Left kidney (tissue), 2 donors: ENCODE data around the gene GTF2F1. TPM values are rescaled to one million over a fixed set of nuclear protein-coding genes. Genes with fewer than 3 reads are reported as not detected.
"Not testable (repeated sequence)": the region's sequence is repeated elsewhere in the genome, so short reads cannot be mapped to it uniquely, and the experiment has no call there.

Source experiments
- DNase-seq: peaks from one replicate; pipeline ENCODE4 v3.0.0-alpha.2; 2013
- polyA plus RNA-seq: library from polyadenylated mRNA; unstranded; fragments of 120-200 nt; gene quantifications from one replicate; pipeline ENCODE4 v1.2.1, GENCODE V29; 2013; ENCODE audit not compliant: insufficient read length

GTF2F1 gene
- polyA plus RNA-seq, 1 donor = 69.9 TPM

DNA sequence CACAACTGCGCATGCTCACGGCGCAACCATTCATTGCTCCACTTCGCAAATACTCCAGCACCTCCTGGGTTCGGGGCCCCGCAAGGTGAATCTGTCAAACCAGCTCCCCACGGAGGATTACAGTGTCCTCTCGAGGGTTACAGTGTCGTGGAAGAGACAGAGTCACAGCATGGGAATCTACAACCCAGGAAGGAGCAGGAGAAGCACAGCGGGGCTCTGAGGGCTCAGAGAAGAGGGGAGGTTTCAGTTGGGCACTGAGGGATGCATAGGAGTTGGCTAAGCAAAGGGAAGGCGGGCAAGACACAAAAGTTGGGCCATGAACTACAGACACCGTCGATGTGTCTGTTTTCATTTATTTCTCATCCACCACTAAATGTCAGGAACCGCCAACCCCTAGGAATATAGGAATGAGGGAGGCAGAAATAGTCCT, 1.0 kb upstream of the GTF2F1 start:
- DNase-seq = no peak

DNA sequence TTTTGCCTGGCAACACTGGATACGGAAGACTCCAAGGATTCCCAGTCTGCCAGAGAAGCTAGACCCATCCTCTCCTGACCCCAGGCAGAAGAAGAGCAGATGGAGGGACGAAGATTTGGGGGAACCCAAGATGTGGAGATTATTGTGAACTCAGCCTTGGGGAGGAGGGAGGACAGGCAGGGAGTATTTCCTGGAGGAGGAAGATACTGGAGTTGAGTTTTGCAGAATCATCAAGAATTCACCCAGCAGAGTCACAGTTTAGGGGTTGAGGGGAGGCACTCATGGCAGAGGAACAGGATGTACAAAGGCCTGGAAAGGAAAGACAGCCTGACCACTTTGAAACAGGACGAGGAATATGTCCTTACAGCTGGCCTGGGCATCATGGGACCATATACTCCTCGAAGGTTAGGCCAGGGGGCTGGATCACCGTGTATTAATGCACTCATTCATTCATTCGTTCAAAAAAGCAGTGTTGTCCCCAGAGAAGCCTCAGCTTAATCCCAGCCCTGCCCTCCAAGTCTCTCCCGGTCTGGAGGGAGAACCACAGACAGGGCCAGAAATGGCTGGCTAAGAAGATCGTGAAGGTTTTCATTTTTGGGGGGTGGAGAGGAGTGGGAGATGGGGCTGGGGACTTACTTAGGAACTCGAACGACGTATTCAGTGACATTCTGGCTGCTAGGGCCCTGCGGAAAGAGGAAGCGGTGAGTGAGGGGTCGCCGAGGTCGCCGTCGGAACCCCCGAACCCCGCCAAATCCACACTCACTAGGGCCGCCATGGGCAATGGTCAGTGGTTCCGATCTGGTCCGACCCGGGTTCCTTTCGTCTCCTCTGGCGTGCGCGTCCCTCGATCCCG, 517 bp downstream of the GTF2F1 start:
- no peak for DNase-seq

DNA sequence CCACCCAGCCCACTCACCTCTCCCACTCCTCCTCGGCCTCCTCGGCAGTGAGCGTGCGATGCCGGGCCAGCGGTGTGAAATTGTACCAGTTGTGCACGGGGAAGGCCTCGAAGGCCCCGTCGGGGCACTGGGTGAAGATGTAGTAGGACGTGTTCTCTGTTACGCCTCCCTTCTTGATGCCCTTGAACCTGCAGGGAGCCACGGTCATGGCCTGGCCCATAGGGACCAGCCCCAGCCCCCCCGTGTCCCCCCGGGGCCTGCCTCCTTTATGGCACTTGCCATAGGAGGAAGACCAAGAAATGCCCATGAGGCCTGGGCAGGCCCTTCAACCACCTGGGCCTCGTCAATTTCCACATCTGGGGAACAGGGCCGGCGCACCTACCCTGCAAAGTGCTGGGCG, 5.6 kb downstream of the GTF2F1 start:
- no peak for DNase-seq

DNA sequence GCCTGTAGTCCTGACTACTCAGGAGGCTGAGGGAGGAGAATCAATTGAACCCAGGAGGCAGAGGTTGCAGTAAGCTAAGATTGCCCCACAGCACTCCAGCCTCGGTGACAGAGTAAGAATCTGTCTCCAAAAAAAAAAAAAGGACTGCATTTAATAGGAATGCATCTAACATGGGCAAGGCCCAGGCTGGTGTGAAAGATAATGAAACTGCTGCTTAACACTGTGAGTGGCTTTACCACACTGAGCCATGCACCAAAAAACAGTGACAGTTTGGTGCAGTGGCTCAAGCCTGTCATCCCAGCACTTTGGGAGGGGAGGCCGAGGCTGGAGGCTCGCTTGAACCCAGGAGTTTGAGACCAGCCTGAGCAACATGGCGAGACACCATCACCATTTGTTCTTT, 8.6 kb downstream of the GTF2F1 start:
- no peak for DNase-seq

DNA sequence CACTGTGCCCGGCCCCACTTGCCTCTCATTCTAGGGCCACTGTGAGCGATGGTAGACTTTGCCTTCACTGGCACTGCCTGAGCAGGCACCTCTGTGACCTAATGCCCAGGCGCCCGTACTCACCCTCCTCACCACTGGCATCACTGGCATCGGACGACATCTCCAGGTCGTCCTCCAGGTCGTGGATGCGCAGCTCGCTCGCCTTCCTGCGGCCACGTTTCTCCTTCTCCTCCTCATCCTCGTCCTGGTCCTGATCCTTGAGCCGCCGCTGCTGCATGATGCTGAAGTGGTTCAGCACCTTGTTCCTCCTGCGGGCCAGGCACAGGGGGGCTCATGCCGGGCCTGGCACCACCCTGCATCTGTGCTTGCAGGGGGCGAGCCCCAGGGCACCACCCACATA, 9.8 kb downstream of the GTF2F1 start:
- no peak for DNase-seq

DNA sequence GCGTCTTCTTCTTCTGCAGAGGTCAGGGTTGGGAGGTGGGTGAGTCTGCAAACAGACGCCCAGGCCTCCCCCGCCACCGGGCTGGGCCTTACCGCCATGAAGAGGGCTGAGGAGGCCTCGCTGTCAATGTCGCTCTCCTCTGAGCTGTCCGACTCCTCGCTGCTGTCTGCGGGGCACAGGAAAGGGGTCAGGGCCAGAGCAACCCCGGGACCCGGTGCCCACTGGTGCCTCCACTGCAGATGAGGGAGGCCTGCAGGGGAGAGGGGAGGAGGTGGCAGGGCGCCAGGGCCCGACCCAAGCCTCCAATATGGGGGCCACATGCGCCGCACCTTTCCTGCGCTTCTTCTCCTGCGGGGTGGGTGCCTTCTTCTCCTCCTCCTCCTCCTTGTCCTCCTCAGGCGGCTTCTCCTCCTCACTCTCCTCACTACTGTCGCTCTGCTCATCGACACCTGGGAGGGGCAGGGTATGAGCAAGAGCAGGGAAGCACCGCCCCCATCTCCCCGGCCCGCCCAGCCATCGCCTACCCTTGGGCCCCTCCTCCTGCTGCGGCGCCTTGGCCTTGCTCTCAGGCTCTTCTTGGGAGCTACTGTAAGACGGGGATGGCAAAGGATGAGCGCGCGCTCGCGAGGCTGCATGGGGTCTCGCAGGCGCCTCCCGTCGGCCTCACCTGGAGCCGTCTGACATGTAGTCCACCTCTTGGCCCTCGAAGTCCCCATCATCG, 11.8 kb downstream of the GTF2F1 start:
- no peak for DNase-seq

DNA sequence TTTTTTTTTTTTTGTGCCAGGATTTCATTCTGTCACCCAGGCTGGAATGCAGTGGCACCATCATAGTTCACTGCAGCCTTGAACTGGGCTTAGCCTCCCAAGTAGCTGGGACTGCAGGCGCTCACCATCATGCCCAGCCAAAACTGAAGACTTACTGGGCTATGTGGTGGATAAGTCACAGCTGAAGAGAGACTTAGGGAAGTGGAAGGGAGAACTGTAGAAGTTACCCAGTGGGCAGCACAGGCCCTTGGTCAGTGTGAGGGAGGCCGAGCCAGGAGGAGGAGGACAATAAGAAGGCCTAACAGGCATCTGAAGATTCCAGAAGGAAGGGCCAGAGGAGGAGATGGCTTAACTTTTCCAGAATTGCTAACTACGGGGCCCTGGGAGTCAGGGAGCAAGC, 13.2 kb downstream of the GTF2F1 start:
- no peak for DNase-seq

DNA sequence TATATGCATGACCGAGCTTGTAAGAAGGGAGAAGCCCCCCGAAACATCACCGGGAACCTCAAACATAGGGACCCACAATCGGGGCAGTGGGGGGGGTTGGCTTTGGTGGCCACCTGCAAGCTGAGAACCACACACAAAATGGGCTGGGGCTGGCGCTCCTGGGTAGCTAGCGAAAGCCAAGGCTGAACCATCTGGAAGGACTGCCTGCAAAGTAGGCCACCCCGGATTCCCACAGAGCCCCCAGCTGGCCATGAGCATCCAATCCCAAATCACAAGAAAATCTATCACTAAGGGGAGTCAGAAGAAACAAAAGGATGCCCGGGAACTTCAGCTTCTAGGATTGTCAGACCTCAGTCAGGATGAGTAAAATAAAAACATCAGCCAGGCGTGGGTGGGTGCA, 14.5 kb downstream of the GTF2F1 start:
- DNase-seq = no peak

DNA sequence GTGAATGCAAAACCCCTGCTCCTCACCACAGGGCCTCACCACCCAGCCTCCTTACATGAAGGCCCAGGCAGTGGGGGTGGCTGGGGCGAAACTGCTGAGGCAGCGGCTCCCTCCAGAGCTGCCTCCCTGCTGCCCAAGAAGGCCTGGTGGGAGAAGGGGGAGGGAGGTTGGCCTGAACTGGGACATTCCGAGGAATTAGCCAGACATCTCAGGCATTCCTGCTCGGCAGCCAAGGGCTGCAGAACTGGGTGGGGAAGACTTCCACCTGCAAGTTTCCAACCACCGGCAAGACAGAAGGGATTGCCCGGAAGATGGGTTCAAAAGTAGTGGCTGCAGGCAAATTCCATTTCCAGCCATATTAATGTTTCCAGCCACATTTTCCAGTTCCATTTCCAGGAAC, 14.9 kb downstream of the GTF2F1 start:
- DNase-seq = no peak

DNA sequence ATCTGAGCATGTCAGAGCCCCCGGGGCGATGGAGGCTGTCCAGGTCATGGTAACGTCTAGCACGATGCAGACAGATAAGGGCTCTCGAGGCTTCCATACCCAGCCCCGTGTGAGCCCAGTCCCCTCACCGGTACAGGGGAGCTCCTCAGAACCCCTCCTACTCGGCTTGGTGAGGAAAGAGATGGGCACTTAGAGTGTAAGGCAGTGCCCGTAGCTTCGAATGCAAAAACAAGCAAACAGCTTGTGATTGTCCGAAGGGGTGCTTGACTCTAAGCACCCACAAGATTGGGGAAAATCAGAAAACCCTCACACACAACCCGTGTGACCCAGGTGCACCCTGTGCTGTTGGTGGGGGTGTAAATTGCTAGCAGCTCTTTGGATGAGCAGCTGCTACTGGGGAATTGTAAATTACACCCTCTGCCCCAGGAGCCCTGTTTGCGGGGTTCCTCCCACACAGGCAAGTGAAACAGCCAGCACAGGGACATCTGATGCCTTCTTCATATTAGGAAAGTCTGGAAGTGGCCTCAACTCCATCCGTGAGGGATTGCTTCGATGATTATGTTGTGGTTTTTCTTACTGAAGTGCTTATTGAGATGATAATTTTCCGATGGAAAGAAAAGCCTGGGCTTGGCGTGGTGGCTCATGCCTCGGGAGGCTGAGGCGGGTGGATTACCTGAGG, 16.3 kb downstream of the GTF2F1 start:
- no peak for DNase-seq

DNA sequence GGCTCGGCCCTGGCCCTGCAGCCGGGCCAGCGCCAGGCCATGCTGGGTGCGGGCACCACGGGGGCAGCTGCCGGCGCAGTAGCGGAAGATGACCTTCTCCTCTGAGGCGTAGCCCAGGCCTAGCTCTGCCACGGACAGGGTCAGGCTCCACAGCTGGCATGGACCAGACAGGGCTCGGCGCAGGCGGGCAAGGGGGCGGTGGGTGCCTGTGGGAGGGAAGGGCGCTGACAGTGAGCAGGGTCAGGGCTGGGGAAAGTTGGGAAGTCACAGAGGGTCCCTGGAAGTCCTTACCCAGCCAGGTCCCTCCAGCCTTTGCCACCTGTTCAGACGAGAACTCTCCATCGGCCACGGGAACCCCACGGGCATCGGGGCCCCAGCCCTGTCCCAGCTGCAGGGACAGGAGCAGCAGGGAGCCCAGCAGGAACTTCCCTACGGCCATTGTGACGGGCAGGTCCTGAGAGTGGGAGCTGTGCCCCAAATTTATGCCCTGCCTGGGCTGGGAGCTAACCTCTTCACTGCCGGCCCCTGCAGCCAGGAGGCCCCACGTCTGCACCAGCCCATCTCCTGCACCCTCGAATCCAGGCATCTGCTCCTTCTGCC, 17.5 kb downstream of the GTF2F1 start, which contains the start of gene PSPN:
PSPN (minus strand) TSS at position 523 of the 600 bp plus-strand sequence; CDS start at position 439, 84 bp downstream.
- DNase-seq = no peak

DNA sequence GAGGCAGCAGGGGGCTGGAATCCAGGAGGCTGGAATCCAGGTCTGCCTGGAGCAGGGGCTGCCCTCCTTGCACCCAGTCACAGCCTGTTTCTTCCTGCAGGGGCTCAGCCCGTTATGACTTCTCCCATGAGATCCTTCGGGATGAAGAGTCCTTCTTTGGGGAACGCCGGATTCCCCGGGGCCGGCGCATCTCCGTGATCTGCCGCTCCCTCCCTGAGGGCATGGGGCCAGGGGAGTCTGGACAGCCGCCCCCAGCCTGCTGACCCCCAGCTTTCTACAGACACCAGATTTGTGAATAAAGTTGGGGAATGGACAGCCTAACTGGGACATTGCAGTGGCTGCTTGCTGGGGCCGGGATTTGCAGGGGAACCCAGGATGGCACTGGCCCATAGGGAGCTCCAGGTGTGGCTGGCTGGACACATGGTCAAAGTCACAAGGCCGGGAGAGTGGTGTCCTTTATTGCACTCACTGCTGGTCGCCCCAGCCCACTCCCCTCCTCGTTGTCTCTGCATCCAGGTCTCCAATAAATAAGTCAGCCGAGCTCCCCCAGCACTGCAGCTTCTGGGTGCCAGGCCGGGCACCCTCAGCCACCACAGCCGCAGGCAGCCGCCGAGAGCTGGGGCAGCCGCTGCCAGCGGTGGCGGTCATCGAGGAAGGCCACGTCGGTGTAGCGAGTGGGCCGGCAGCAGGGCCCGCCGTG, 18.1 kb downstream of the GTF2F1 start:
- DNase-seq = no peak

DNA sequence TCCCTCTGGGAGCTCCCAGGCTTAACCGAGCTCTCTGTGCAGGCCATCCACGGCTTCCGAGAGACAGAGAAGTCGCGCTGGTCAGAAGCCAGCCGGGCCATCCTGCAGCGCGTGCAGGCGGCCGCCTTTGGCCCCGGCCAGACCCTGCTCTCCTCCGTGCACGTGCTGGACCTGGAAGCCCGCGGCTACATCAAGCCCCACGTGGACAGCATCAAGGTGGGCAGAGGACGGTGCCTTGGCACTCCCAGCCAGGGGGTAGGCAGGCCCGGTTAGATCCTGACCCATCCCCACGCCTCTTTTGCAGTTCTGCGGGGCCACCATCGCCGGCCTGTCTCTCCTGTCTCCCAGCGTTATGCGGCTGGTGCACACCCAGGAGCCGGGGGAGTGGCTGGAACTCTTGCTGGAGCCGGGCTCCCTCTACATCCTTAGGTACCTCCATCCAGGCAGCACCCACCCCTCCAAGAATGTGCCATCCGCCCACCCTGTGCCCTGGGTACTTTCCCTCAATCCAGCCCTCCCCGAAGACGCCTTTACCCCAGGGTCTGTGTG, 18.7 kb downstream of the GTF2F1 start:
- DNase-seq = no peak

DNA sequence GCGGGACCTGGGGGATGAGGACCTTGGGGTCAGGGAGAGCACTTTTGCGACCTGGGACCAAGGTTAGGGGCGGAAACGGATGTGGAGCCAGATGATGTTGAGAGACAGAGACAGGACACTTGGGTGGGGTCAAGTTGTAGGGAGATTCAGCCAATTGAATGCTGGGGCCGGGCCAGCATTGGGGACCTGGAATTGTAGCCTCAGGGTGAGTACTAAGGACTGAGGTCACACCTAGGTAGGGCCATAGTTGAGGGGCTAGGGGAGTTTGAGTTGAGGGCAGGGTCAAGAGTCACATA, 19.2 kb downstream of the GTF2F1 start:
- no peak for DNase-seq

DNA sequence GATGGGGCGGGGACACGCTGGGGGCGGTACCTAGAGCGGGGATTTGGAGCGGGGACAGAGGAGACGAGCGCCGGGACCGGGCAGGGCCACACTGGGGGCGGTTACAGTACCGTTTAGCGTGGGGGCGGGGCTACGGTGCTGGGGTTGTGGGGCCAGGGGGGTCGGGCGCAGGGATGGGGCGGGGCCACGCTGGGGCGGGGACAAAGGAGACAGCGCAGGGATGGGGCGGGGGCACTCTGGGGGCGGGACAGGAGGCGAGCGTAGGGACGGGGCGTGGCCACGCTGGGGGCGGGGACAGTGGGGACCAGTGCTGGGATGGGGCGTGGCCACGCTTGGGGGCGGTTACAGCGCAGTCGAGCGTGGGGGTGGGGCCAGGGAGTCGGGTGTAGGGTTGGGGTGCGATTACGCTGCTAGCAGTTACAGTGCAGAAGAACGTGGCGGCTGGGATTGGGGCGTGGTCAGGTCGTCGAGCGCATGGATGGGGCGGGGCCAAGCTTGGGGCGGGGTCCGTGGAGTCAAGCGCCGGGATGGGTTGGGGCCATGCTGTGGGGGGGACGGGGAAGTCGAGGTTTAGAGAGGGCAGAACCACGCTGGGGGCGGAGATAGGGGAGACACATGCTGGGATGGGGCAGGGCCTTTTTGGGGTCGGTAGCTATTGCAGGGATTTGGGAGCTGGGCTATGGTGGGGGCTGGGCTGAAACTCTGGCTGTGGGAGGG, 19.7 kb downstream of the GTF2F1 start:
- peak; percentile 95 for DNase-seq

DNA sequence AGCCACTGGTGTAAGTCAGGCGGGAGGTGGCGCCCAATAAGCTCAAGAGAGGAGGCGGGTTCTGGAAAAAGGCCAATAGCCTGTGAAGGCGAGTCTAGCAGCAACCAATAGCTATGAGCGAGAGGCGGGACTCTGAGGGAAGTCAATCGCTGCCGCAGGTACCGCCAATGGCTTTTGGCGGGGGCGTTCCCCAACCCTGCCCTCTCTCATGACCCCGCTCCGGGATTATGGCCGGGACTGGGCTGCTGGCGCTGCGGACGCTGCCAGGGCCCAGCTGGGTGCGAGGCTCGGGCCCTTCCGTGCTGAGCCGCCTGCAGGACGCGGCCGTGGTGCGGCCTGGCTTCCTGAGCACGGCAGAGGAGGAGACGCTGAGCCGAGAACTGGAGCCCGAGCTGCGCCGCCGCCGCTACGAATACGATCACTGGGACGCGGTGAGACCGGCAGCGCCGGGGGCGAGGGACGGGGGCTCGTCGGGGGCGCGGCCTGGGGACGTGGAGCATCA, 20.3 kb downstream of the GTF2F1 start, which contains the start of gene ALKBH7:
ALKBH7 (plus strand) TSS at position 201 of the 502 bp plus-strand sequence; CDS start at position 228, 27 bp downstream.
- DNase-seq = peak; percentile 100

DNA sequence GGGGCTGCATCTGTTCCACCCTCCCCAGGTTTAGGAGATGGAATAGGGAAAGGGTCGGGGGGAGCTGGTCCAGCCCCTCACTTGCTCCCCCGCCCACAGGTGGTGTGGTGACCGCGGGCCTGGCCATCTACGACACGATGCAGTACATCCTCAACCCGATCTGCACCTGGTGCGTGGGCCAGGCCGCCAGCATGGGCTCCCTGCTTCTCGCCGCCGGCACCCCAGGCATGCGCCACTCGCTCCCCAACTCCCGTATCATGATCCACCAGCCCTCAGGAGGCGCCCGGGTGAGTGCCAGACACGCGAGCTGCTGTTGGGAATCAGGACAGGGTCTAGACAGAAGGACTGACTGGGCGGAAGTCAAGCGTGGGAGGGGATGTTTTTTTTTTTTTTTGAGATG, 28.6 kb downstream of the GTF2F1 start:
- no peak for DNase-seq

DNA sequence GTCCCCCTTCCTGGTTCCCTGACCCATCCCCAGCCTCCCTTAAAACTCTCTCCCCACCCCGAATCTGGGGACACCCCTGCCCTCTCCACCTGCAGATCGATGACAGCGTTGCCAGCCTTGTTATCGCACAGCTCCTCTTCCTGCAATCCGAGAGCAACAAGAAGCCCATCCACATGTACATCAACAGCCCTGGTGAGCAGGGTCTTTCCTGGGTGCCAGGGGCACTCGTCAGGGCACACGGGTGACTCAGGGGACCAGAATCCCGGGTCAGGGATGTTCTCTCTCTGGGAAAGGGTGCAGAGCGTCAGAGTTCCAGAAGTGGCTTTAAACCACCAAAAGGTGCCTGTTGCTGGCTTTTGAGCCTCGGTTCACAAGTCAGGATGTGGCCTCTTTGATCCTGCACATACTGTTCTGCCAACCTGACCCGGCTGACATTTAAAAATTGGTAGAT, 30.6 kb downstream of the GTF2F1 start:
- DNase-seq = no peak

DNA sequence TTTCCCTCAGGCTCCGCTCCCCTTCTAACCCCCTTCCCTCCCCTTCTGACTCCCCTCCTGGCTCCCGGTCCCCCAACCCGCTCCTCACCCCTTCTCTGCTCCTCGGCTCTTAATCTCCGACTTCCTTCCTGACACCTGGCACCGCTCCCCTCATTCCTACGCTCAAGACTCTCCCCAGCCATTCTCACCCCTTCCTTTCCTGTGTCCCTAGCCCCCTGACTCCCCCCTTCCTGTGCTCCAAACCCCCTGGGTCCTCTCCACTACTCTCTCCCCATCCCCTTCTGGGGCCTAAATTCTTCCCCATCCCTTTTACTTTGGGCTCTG, 31.0 kb downstream of the GTF2F1 start:
- no peak for DNase-seq

DNA sequence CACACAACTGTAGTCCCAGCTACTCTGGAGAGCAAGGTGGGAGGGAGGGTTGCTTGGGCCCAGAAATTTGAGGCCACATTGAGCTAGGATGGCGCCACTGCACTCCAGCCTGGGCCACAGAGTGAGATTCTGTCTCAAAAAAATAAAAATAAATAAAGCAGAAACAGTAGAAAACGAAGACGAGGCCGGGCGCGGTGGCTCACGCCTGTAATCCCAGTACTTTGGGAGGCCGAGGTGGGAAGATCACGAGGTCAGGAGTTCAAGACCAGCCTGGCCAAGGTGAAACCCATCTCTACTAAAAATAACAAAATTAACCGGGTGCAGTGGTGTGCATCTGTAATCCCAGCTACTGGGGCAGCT, 32.1 kb downstream of the GTF2F1 start:
- not testable (repeated sequence) for DNase-seq

DNA sequence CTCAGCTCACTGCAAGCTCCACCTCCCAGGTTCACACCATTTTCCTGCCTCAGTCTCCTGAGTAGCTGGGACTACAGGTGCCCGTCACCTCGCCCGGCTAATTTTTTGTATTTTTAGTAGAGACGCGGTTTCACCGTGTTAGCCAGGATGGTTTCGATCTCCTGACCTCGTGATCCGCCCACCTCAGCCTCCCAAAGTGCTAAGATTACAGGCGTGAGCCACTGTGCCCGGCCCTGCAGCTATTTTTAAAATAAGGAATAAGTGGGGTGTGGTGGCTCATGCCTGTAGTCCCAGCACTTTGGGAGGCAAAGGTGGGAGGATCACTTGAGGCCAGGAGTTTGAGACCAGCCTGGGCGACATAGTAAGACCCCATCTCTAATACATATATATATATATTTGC, 32.5 kb downstream of the GTF2F1 start:
- DNase-seq = not testable (repeated sequence)
